ENCODE measurements around the gene JAGN1. TPM values are rescaled to one million over a fixed set of nuclear protein-coding genes. Genes with fewer than 3 reads are reported as not detected.
"Not testable (repeated sequence)": the region's sequence is repeated elsewhere in the genome, so short reads cannot be mapped to it uniquely, and the experiment has no call there.

Gene JAGN1
- total RNA-seq, 2 donors from 2014 or later, result 39.8 to 44.8 TPM

DNA sequence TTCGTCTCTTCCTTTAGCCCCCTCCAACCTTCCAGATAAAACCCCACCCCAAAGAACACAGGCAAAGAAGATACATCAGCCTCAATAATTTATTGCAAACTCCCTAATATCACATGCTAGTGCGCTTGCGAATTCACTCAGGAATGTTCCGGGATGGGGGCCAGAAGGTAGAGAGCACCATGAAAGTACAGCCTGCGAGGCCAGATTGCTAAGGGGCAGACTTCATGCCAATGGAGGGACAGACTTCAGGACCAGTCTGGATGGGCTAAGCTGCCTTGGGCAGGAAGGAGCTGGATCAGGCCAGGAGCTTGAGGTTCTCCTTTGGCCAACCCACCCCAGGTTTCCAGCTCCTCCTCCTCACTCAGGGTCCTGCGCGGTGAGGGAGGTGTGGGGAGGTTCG lies 23.8 kb upstream of the JAGN1 start:
- TF ChIP-seq, protein P1, sequence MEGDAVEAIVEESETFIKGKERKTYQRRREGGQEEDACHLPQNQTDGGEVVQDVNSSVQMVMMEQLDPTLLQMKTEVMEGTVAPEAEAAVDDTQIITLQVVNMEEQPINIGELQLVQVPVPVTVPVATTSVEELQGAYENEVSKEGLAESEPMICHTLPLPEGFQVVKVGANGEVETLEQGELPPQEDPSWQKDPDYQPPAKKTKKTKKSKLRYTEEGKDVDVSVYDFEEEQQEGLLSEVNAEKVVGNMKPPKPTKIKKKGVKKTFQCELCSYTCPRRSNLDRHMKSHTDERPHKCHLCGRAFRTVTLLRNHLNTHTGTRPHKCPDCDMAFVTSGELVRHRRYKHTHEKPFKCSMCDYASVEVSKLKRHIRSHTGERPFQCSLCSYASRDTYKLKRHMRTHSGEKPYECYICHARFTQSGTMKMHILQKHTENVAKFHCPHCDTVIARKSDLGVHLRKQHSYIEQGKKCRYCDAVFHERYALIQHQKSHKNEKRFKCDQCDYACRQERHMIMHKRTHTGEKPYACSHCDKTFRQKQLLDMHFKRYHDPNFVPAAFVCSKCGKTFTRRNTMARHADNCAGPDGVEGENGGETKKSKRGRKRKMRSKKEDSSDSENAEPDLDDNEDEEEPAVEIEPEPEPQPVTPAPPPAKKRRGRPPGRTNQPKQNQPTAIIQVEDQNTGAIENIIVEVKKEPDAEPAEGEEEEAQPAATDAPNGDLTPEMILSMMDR (IDR thresholded peaks at IDR 0.05), result no peak
- no peak overlapping the region for H3K27ac ChIP-seq
- no peaks in the 10 kb centered on the region for H3K9me3 ChIP-seq
- DNase-seq (ENCODE audit: low spot score), result no peak
- H3K36me3 ChIP-seq, result no peaks in the 10 kb centered on the region
- no peaks in the 10 kb centered on the region for H3K27me3 ChIP-seq
- peaks cover 0 to 21% of the 10 kb centered on the region in 2 donors for H3K4me1 ChIP-seq
- no peak overlapping the region for H3K4me3 ChIP-seq

DNA sequence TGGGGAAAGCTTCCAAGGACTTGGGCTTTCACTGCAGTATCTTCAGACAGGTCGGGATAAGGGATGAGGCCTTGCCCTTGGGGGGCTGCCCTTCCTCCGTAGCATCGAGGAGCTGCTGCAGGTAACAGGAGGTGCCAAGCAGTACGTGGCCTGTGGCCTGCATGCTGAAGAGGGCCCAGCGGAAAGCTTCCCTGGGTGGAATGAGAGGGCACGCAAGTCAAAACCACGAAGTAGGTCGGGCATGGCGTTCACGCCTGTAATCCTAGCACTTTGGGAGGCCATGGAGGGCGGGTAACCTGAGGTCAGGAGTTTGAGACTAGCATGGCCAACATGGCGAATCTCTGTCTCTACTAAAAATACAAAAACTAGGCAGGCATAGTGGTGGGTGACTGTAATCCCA lies 23.3 kb upstream of the JAGN1 start:
- TF ChIP-seq, protein P1 (IDR thresholded peaks at IDR 0.05), result no peak
- H3K27me3 ChIP-seq, result no peaks in the 10 kb centered on the region
- no peaks in the 10 kb centered on the region for H3K9me3 ChIP-seq
- peaks cover 0 to 21% of the 10 kb centered on the region in 2 donors for H3K4me1 ChIP-seq
- no peak for DNase-seq (ENCODE audit: low spot score)
- no peak overlapping the region for H3K27ac ChIP-seq
- no peaks in the 10 kb centered on the region for H3K36me3 ChIP-seq
- no peak overlapping the region for H3K4me3 ChIP-seq

DNA sequence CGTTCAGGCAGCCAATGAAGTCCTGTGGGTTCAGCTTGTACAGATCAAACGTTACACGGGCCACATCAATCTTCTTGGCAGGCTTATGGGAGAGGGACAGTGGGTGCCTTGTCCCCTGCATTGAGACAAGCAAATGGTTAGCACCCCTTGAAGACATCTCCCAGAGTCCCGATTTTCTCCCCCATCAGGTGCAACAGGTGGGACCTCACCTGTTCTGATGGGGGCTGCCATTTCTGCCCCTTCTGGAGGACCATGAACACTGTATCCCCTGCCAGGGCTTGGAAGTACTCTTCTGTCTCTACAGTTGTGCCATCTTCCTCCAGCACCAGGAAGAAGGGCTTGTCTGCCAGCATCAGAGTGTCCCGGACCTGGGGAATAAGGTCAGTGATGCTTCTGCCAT lies 20.5 kb upstream of the JAGN1 start:
- Histone ChIP-seq H3K27ac (no peak overlapping the region), H3K9me3 (no peaks in the 10 kb centered on the region), H3K27me3 (no peaks in the 10 kb centered on the region), H3K4me1 (no peaks in the 10 kb centered on the region), H3K36me3 (no peaks in the 10 kb centered on the region), H3K4me3 (no peak overlapping the region)
- no peak for DNase-seq (ENCODE audit: low spot score)
- TF ChIP-seq, protein P1 (IDR thresholded peaks at IDR 0.05), result no peak

DNA sequence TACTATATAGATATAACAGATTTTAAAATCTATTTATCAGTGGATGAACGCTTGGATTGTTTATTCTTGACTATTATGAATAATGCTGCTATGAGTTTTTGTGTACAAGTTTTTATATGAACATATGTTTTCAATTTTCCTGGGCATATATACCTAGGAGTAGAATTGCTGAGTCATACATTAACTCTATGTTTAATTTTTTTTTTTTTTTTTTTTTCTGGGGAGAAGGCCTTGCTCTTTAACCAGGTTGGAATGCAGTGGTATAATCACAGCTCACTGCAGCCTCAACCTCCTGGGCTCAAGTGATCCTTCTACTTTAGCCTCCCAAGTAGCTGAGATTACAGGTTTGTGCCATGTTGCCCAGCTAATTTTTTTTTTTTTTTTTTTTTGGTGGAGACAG lies 19.4 kb upstream of the JAGN1 start:
- TF ChIP-seq, protein P1 (IDR thresholded peaks at IDR 0.05), result no peak
- Histone ChIP-seq H3K27ac (no peak overlapping the region), H3K36me3 (no peaks in the 10 kb centered on the region), H3K9me3 (no peaks in the 10 kb centered on the region), H3K4me3 (no peak overlapping the region), H3K4me1 (no peaks in the 10 kb centered on the region), H3K27me3 (no peaks in the 10 kb centered on the region)
- no peak for DNase-seq (ENCODE audit: low spot score)

DNA sequence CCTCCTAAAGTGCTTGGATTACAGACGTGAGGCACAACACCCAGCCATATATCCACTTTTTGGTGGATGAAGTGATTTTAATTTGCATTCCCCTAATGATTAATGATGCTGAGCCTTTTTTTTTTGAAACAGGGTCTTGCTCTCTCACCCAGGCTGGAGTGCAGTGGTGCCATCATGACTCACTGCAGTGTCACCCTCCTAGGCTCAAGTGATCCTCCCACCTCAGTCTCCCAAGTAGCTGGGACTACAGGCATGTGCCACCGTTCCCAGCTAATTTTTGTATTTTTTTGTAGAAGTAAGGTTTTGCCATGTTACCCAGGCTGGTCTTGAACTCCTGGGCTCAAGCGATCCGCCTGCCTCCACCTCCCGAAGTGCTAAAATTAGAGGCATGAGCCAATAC lies 18.3 kb upstream of the JAGN1 start:
- not testable (repeated sequence) for H3K9me3 ChIP-seq; H3K36me3 ChIP-seq; H3K4me1 ChIP-seq; H3K27ac ChIP-seq; DNase-seq (ENCODE audit: low spot score); H3K27me3 ChIP-seq; H3K4me3 ChIP-seq

DNA sequence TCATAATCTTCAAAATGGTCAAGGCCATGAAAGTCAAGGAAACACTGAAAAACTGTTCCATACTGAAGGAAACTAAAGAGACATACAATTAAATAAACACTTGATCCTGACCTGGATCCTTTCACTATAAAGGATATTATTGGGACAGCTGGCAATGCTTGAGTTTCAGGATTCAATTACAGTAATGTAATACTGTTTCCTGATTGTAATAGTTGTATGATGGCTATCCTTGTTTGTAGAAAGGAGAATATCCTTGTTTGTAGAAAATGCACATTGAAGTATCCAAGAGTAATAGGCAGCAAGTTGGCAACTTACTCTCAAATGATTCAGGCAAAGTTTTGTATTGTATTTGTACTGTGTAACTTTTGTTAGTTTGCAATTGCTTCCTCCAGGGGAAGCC lies 15.0 kb upstream of the JAGN1 start:
- no peaks in the 10 kb centered on the region for H3K27me3 ChIP-seq
- H3K4me3 ChIP-seq, result no peak overlapping the region
- no peaks in the 10 kb centered on the region for H3K36me3 ChIP-seq
- TF ChIP-seq, protein P1 (IDR thresholded peaks at IDR 0.05), result no peak
- no peaks in the 10 kb centered on the region for H3K4me1 ChIP-seq
- no peaks in the 10 kb centered on the region for H3K9me3 ChIP-seq
- no peak for DNase-seq (ENCODE audit: low spot score)
- no peak overlapping the region for H3K27ac ChIP-seq

DNA sequence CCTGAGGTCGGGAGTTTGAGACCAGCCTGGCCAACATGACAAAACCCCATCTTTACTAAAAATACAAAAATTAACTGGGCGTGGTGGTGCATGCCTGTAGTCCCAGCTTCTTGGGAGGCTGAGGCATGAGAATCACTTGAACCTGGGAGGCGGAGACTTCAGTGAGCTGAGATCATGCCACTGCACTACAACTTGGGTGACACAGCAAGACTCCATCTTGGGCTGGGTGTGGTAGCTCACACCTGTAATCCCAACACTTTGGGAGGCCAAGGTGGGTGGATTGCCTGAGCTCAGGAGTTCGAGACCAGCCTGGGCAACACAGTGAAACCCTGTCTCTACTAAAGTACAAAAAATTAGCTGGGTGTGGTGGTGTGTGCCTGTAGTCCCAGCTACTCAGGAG lies 14.2 kb upstream of the JAGN1 start:
- H3K9me3 ChIP-seq; H3K27me3 ChIP-seq; H3K27ac ChIP-seq; H3K4me3 ChIP-seq; DNase-seq (ENCODE audit: low spot score); H3K4me1 ChIP-seq; H3K36me3 ChIP-seq: not testable (repeated sequence)

Measured in right atrium auricular region (tissue), 2 donors.